ENCODE data around the gene TMEM232.
"Not testable (repeated sequence)": the region's sequence is repeated elsewhere in the genome, so short reads cannot be mapped to it uniquely, and the experiment has no call there.

Gene TMEM232

DNA sequence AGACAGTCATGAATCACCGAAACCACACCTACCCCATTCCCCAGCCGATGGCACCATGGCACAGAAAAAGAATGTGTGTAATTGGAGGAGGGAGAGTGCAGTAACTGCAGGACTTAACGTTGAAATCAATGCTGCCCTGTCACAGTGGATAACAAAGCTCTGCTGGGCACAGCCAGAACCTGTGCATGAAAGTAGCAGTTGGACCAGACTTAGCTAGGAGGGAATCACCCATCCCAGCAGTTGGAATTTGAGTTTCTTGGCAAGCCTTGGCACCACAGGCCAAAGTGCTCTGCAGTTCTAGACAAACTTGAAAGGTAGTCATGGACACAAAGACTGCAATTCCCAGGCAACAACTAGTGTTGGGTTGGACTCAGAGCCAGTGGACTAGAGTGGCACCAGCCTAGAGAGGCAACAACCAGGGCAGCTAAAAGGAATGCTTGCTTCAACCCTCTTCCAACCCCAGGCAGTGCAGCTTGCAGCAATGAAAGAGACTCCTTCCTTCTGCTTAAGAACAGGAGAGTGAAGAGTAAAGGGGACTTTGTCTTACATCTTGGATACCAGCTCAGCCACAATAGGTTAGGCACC lies 19.1 kb downstream of the TMEM232 start:
- no peak for DNase-seq (ENCODE audit: low read depth in 2 of 2, low spot score in 1 of 2)

DNA sequence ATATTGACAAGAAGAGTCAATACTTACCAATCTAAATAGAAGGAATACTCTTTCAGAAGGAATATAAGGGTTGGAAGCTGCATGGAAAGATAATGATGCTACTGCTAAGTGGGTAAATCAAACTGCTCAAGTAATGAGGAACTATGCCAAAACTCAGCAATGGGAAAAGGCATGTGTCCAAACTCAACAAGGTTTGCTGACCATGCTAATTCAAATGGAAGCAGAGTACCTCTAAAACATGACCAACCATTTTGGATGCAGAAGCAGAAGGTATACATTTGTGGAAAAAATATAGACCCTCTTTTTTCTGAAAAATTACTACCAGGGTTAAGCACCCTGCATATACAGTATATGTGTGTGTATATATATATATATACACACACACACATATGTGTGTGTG lies 21.1 kb downstream of the TMEM232 start:
- no peak for DNase-seq (ENCODE audit: low read depth in 2 of 2, low spot score in 1 of 2)

DNA sequence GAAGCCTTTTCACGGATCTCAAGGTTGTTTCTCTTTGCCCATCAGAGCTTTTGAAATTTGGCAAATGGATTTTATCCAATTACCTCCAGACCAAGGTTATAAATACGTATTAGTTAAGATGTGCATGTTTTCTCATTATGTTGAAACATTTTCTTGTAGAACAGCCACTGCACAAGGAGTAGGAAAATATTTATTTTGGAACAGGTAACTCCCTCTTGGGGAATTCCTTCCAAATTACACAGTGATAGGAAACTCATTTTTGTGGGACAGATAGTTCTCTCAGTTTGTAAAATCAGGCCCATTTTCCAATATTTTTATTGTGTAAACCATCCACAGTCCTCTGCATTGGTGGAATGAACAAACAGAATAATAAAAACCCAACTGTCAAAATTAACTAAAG lies 23.0 kb downstream of the TMEM232 start:
- no peak for DNase-seq (ENCODE audit: low read depth in 2 of 2, low spot score in 1 of 2)

DNA sequence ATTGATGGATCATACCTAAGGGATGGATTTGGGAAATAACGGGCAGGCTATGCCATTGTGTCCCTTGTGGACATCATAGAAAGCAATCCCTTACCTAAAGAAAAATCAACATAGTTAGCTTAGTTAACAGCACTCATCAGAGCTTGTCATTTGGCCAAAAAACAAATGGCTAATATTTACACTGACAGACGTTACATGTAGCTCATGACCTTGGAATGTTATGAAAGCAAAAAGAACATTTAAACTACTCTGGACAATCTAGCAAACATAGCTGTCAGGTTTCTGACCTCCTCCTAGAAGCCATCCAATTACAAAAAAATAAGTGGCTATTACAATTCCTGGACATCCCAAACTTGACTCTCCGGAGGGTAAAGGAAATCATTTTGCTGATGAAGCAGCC lies 23.8 kb downstream of the TMEM232 start:
- no peak for DNase-seq (ENCODE audit: low read depth in 2 of 2, low spot score in 1 of 2)

DNA sequence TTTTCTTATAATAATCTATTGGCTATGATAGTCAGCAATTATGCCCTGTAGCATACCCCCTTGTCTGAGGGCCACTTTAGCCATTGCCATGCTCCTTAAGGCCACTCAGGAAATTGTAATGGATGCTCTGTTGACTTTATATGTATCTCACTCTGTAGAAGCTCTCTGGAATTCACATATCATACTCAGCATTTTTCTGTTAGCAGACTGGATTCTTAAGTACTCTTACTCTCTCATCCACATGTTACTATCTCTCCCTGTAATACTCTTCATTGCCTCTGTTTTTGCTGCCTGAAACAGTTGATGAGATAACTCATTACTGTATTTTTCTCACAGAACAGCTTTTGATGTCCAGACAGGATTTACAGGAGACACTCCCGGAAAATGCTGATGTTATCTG lies 24.2 kb downstream of the TMEM232 start:
- no peak for DNase-seq (ENCODE audit: low read depth in 2 of 2, low spot score in 1 of 2)

DNA sequence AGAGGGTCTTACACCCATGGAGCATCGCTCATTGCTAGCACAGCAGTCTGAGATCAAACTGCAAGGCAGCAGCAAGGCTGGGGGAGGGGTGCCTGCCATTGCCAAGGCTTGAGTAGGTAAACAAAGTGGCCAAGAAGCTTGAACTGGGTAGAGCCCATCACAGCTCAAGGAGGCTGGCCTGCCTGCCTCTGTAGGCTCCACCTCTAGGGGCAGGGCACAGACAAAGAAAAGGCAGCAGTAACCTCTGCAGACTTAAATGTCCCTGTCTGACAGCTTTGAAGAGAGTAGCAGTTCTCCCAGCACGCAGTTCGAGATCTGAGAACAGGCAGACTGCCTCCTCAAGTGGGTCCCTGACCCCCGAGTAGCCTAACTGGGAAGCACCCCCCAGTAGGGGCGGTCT lies 33.8 kb downstream of the TMEM232 start:
- DNase-seq (ENCODE audit: low read depth in 2 of 2, low spot score in 1 of 2) = not testable (repeated sequence)

DNA sequence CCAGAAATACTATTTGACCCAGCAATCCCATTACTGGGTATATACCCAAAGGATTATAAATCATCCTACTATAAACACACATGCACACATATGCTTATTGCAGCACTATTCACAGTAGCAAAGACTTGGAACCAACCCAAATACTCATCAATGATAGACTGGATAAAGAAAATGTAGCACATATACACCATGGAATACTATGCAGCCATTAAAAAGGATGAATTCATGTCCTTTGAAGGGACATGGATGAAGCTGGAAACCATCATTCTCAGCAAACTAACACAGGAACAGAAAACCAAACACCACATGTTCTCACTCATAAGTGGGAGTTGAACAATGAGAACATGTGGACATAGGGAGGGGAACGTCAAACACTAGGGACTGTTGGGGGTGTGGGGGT lies 35.9 kb downstream of the TMEM232 start:
- not testable (repeated sequence) for DNase-seq (ENCODE audit: low read depth in 2 of 2, low spot score in 1 of 2)

DNA sequence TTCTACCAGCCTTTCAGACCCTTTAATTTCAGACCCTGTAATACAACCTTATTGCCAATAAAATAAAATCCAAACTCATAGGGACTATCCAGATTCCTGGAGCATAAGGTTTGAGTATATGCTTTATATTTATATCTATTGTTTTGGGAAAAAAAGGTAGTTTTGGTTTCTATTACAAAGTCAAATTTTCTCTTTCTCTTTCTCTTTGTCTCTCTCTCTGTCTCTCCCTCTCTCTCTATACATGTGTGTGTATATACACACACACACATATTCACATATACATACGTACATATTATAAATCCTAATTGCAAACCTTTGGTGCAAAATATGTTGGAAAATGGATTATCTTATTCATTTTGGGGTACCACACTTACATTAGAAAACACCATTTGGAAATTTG lies 39.0 kb downstream of the TMEM232 start:
- DNase-seq (ENCODE audit: low read depth in 2 of 2, low spot score in 1 of 2) = no peak

DNA sequence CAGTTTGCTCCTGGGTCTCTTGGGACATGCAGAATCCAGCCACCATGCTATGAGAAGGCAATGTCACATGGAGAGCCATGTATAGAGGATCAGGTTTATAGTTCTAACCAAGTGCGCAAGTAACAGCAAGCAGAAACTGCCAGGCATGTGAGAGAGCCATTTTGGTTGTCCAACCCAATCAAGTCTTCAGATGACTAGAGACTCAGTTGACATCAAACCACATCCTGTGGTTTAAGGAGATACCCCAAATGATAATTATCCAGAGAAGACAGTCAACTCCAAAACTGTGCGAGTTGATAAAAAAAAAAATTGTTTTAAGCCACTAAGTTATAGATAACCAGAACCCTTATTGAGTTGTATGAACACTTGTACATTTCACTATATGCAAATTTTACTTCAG lies 40.2 kb downstream of the TMEM232 start:
- no peak for DNase-seq (ENCODE audit: low read depth in 2 of 2, low spot score in 1 of 2)

DNA sequence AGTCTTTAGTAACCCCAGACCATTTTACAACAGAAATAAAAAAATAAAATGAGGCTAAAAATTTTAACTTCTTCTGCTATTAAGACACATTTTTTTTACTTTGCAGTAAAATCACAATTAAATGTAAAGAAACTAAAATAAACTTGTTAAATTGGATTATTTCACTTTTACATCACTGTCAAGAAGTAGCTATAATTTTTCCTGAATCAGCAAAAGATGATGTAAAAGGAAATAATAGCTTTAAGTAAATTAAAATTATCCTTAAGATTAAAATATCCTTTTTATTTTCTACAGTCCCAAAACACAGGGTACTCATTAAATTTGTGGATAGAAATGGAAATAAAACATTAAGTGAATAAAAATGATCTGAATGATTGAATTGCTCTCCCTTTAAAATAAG lies 44.5 kb downstream of the TMEM232 start:
- DNase-seq (ENCODE audit: low read depth in 2 of 2, low spot score in 1 of 2) = no peak

DNA sequence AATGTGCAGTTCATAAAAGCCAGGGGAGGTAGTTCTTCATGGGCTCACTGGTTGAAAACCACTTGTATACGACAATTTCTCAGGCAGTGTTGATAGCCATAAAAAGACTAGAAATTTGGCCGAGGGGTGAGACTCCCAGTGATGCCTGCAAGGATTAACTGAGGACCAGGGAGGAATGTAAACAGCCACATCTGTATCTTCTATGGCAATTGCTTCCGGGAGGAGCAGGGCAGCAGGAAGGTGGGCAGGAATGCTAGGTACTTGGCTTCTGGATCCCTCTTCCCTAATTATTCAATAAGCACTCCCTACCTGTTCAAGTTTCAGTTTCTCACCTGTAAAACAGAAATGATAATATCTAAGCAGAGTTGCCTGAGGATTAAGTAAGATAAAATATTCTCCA lies 45.4 kb downstream of the TMEM232 start:
- DNase-seq (ENCODE audit: low read depth in 2 of 2, low spot score in 1 of 2) = no peak

DNA sequence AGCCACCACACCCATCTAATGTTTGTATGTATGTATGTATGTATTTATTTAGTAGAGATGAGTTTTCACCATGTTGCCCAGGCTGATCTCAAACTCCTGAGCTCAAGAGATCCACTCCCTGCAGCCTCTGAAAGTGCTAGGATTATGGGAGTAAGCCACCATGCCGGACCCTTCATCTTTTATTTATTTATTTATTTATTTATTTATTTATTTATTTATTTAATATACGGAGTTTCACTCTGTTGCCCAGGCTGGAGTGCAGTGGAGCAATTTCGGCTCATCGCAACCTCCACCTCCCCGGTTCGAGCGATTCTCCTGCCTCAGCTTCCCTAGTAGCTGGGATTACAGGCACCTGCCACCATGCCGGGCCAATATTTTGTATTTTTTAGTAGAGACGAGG lies 49.9 kb downstream of the TMEM232 start:
- not testable (repeated sequence) for DNase-seq (ENCODE audit: low read depth in 2 of 2, low spot score in 1 of 2)

DNA sequence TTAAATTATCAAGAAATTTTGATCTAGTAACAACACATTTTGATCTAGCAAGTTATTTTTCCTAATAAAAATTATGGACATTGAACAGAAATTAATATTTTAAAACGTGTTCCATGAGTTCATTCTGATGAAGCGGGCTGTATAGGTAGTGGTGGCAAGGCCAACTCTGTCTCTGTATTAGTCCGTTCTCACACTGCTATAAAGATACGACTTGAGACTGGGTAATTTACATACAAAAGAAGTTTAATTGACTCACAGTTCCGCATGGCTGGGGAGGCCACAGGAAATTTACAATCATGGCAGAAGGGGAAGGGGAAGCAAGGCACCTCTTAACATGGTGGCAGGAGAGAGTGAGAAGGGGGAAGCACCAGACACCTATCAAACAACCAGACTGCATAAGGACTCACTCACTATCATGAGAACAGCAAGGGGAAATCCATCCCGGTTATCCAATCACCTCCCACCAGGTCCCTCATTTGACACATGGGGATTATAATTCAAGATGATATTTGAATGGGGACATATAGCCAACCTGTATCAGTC lies 61.2 kb downstream of the TMEM232 start:
- DNase-seq (ENCODE audit: low read depth in 2 of 2, low spot score in 1 of 2) = no peak

DNA sequence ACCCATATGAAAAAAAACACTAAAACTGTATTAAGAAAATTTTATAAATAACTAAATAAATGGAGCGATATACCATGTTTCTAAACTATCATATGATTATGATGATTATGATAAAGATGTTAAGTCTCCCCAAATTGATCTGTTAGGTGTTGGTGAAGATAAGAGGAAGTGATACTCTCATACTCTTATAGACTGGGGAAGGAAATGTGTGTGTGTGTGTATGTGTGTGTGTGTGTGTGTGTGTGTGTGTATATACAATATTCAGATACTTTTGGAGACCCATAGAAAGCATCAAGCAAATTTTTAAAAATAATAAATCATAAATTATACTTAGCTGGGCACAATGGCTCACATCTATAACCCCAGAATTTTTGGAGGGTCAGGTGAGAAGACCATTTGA lies 62.9 kb downstream of the TMEM232 start:
- DNase-seq (ENCODE audit: low read depth in 2 of 2, low spot score in 1 of 2) = no peak

DNA sequence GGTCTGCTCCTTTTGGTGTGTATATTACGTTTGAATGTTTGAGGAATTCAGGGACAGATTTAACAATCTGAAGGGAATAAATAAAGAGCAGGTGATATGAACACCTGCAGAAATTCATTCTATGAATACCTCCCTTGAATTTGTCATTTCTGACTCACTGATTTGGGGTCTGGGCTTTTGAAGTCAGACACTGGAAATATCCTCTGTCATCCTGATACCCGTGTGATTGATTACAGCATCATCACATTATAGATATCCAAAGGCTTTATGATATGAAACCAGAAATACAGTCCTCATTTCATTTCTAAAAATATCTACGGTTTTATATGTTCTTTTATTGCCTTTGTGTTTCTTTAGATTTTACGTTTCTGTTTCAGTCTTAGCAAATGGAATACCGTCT lies 68.5 kb downstream of the TMEM232 start:
- DNase-seq (ENCODE audit: low read depth in 2 of 2, low spot score in 1 of 2) = no peak

DNA sequence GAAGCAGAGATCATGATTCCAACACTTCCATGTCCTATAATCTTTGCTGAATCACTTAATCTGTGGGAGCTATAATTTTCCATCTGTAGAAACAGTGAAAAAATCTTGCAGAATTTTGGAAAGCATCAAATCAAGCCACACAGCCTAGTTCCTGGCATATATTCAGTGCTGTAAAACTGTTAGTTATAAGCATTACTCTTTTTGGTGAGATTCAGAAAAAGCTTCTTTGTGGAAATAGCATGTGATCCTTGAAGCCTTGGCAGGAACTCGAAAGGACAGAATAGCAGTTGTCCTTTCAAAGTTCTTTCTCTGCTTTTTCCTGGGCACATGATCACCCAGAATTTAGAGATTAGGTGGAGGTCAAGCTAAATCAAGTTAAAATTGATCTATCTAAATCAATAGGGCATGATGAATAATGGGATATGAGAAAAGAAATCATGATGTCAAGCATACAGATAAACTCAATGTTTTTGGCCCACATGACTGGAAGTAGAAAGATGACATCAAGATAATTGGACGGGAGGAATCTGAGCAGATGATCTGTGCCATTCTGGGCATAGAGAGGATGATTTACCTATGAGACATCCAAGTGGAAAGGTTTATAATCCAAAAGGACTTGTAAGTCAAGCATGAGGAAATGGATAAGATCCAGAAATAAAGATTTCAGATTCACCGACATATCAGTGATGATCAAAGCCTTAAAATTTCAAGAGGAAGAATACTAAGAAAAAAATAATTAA lies 73.1 kb downstream of the TMEM232 start:
- DNase-seq (ENCODE audit: low read depth in 2 of 2, low spot score in 1 of 2) = no peak

DNA sequence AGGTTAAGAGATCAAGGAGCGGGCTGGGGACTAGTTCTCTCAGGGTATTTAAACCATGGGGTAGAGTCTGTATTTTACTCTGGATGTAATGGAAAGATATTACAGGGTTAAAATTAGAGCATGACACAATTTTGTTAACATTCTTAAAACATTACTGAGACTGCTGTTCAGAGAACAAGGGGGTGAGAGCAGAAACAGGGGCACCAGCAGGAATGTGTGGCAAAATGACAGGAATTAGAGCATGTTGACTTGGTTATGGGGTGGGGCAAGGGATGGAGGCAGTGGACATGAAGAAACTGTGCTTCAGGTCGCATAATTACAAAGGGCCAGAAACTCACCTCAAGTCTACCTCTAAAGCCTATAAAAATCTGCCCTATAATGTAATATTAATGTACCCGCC lies 75.0 kb downstream of the TMEM232 start:
- DNase-seq (ENCODE audit: low read depth in 2 of 2, low spot score in 1 of 2) = no peak

DNA sequence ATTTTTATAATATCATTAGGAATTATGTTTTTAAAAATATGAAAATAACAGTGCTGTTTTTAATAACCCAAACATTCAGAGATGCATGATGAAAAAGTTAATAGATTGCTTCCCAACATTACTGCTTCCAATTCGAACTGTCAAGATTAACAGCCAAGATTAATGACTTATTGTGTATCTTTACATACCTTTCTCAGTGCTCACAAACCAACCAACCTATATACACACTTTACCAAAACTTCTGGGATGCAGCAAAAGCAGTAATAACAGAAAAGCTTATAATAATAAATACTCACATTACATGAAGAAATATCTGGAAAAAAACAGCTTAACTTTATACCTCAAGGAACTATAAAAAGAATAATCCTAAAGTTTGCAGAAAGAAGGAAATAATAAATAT lies 82.1 kb downstream of the TMEM232 start:
- no peak for DNase-seq (ENCODE audit: low read depth in 2 of 2, low spot score in 1 of 2)

DNA sequence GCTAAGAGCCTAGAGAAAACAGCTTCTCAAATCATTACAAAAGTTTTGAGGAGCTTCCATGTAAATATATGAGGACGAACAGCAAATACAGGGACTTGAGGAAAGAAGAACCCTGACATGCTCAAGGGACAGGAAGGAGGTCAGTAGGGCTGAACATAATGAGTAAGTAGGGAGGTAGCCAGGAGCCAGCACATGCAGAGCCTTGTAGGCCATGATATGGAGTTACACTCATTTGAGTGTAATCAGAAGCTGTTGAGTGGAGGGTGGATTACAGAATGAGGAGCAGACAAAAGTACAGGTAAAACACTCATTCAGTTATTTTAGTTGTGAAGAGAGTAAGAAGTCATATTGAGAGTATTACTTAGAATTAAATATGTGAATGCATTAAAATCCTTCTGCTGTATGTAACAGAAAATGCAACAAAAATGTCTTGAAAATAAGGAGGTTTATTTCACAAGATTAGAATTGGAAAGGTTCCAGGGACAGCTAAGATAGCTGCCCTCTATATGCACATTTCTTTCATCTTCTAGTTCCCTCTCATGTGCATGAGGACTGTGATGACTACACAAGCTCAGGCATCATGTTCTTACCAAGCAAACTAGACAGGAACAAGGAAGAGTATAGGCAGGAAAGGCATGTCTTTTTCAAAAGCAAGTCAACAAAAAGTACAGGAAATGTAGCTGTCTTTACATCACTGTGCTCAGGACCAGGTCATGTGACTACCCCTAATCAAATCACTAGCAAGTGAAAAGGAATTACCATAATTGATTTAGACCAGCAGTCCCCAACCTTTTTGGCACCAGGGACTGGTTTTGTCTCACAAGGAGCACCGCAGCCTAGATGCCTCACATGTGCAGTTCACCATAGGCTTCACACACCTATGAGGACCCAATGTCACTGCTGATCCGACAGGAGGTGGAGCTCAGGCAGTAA lies 87.2 kb downstream of the TMEM232 start:
- no peak for DNase-seq (ENCODE audit: low read depth in 2 of 2, low spot score in 1 of 2)

DNA sequence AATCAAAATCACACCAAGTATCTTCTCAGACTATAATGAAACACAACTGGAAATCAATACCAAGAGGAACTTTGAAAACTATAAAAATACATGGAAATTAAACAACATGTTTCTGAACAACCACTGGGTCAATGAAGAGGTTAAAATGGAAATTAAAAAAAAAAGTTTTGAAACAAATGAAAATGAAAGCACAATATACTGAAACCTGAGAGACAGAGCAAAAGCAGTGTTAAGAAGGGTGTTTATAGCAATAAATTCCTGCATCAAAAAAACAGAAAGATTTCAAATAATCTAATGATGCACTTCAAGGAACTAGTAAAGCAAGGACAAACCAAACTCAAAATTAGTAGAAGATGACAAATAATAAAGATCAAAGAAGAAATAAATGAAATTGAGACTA lies 92.0 kb downstream of the TMEM232 start:
- no peak for DNase-seq (ENCODE audit: low read depth in 2 of 2, low spot score in 1 of 2)

DNA sequence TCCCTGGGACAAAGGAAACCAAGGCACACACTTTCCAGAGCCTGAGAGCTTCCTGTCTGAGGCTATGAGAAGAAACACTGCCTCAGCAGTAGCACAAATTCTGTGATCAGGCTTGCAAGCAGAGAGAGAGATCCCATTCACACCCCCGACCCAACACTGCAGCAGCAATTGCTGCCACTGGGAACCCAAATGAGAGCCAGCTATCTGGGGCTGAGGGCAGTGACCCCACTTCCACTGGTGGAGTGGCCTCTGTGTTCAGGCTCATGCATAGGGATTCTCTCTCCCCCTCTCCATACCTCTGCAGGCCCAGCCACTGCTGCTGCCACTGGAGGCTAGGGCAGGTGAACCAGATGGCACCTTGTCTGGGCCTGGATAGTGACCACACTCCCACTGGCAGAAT lies 95.2 kb downstream of the TMEM232 start:
- no peak for DNase-seq (ENCODE audit: low read depth in 2 of 2, low spot score in 1 of 2)

DNA sequence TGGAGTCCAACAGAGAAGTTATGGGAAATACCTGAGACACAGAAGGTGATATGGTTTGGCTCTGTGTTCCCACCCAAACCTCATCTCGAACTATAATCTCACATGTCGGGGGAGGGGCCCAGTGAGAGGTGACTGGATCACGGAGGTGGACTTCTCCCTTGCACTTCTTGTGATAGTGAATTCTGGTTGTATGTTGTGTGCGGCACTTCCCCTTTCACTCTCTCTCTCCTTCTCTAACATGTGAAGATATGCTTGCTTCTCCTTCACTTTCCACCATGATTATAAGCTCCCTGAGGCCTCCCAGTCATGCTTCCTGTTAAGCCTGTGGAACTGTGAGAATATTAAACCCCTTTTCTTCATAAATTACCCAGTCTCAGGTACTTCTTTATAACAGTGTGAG lies 96.1 kb downstream of the TMEM232 start:
- no peak for DNase-seq (ENCODE audit: low read depth in 2 of 2, low spot score in 1 of 2)

All from stimulated activated CD8-positive, alpha-beta memory T cell treated with anti-CD3 and anti-CD28 coated beads, Interleukin-4, amount 100 ng/mL, for 1 hour (primary cell).